PFSK-1 (cell line): ENCODE measurements around the gene POSTN.

Experiments used
- FOXP2 ChIP-seq: optimal IDR thresholded peaks from 2 replicates; pipeline ENCODE3; 2011; ENCODE audit warnings: borderline replicate concordance, control low read depth, inconsistent platforms; ENCODE audit not compliant: insufficient read depth; ENCODE audit errors: extremely low read length, extremely low read depth
- POLR2AphosphoS5 ChIP-seq: IDR thresholded peaks from 2 replicates; pipeline ENCODE4 v1.6.1; 2012; ENCODE audit warnings: low read depth, mild to moderate bottlenecking, control low read depth, low read length, moderate library complexity
- SIN3A ChIP-seq: IDR thresholded peaks from 2 replicates; pipeline ENCODE4 v1.6.1; 2012; ENCODE audit warnings: mild to moderate bottlenecking, low read length, moderate library complexity, borderline replicate concordance; ENCODE audit not compliant: insufficient read depth
- TAF1 ChIP-seq: IDR thresholded peaks from 2 replicates; pipeline ENCODE4 v1.6.1; 2012; ENCODE audit warnings: low read length, control low read depth, borderline replicate concordance; ENCODE audit not compliant: insufficient read depth
- TF ChIP-seq, protein P1 (sequence below), 2 experiments: IDR thresholded peaks; 2 replicates each; pipeline versions ENCODE4 v1.6.1 to v1.8.0; 2011 to 2012; ENCODE audit warnings: low read depth in 2 of 2, low read length in 2 of 2, control low read depth in 1 of 2, inconsistent platforms in 1 of 2, mild to moderate bottlenecking in 1 of 2, moderate library complexity in 1 of 2; ENCODE audit not compliant: insufficient read depth in 1 of 2

DNA sequence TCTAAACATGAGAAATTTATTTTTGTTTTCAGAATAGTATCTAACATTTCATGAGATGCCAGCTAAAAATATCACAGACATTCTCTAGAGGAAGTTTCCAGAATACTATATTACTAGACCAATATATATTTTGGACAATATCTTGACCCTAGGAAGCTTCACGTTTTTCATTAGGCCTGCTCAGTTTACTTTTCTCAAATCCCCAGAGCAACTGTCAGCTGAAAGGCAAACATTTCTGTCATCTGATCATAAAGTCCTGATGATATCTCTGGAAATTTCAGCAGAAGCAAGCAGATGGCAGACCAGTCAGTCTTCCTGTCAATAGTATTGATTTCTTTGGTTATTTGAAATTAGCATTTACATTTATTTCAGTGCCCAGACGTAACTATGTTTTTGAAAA, 4.0 kb downstream of the POSTN start:
- TF ChIP-seq TAF1 (no peak), SIN3A (no peak), POLR2AphosphoS5 (no peak), FOXP2 (no peak)
- TF ChIP-seq, protein P1, sequence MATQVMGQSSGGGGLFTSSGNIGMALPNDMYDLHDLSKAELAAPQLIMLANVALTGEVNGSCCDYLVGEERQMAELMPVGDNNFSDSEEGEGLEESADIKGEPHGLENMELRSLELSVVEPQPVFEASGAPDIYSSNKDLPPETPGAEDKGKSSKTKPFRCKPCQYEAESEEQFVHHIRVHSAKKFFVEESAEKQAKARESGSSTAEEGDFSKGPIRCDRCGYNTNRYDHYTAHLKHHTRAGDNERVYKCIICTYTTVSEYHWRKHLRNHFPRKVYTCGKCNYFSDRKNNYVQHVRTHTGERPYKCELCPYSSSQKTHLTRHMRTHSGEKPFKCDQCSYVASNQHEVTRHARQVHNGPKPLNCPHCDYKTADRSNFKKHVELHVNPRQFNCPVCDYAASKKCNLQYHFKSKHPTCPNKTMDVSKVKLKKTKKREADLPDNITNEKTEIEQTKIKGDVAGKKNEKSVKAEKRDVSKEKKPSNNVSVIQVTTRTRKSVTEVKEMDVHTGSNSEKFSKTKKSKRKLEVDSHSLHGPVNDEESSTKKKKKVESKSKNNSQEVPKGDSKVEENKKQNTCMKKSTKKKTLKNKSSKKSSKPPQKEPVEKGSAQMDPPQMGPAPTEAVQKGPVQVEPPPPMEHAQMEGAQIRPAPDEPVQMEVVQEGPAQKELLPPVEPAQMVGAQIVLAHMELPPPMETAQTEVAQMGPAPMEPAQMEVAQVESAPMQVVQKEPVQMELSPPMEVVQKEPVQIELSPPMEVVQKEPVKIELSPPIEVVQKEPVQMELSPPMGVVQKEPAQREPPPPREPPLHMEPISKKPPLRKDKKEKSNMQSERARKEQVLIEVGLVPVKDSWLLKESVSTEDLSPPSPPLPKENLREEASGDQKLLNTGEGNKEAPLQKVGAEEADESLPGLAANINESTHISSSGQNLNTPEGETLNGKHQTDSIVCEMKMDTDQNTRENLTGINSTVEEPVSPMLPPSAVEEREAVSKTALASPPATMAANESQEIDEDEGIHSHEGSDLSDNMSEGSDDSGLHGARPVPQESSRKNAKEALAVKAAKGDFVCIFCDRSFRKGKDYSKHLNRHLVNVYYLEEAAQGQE (IDR thresholded peaks at IDR 0.05; ENCODE audit: insufficient read depth in 1 of 2, low read depth in 2 of 2, low read length in 2 of 2) = no peak
